IMR-90 (cell line): ENCODE measurements around the gene CHST14. TPM values are rescaled to one million over a fixed set of nuclear protein-coding genes. Genes with fewer than 3 reads are reported as not detected.

ENCODE experiments used
- ATAC-seq: fragments of 200-7000 bp; cut with Tn5 transposase; 2 replicates; pipeline ENCODE4 v1.9.1; 2020; ENCODE audit warnings: low read depth, mild to moderate bottlenecking, moderate library complexity
- BruUV-seq: library from RNA; stranded (reverse); fragments of 400-500 nt; replicated peaks from 2 replicates; lab custom pipeline; 2021; lab: Mats Ljungman, UMichigan
- CTCF ChIA-PET: fragments of 300-600 bp; formaldehyde crosslinking; extraction: SDS; loops from one replicate; lab custom pipeline; 2021; ENCODE audit warnings: antibody characterized with exemption; lab: Yijun Ruan, JAX
- POLR2A ChIA-PET: fragments of 300-600 bp; sonication (Branson Sonifier 250); formaldehyde crosslinking; loops from one replicate; lab custom pipeline; 2022; ENCODE audit warnings: antibody characterized with exemption; ENCODE audit not compliant: unreplicated experiment; lab: Charles Lee
- DNase-seq: peaks from one replicate; pipeline ENCODE4 v3.0.0; 2013
- H2AFZ ChIP-seq: replicated peaks from 2 replicates; pipeline ENCODE3; 2013; ENCODE audit warnings: low read length, mild to moderate bottlenecking; ENCODE audit not compliant: poor library complexity
- H2AK5ac ChIP-seq: 2 replicates; pipeline ENCODE4 v1.6.1; 2013; ENCODE audit warnings: low read depth, low read length, inconsistent platforms
- H2AK9ac ChIP-seq: replicated peaks from 2 replicates; pipeline ENCODE3; 2013; ENCODE audit warnings: mild to moderate bottlenecking, low read depth, low read length, moderate library complexity; ENCODE audit not compliant: poor library complexity
- H2BK120ac ChIP-seq: 2 replicates; pipeline ENCODE4 v1.6.1; 2013; ENCODE audit warnings: low read depth, low read length, inconsistent platforms
- H2BK15ac ChIP-seq: 3 replicates; pipeline ENCODE4 v1.6.1; 2013; ENCODE audit warnings: low read depth, low read length, inconsistent platforms
- H2BK20ac ChIP-seq: 2 replicates; pipeline ENCODE4 v1.6.1; 2013; ENCODE audit warnings: low read depth, mild to moderate bottlenecking, inconsistent platforms, low read length, moderate library complexity
- H2BK5ac ChIP-seq: 2 replicates; pipeline ENCODE4 v1.6.1; 2013; ENCODE audit warnings: mild to moderate bottlenecking, low read depth, low read length, inconsistent platforms; ENCODE audit not compliant: poor library complexity, severe bottlenecking
- H3K14ac ChIP-seq: replicated peaks from 2 replicates; pipeline ENCODE4 v1.6.1; 2013; ENCODE audit warnings: low read depth, low read length, inconsistent platforms
- H3K18ac ChIP-seq: 2 replicates; pipeline ENCODE4 v1.6.1; 2013; ENCODE audit warnings: low read depth, low read length, control low read depth
- H3K23ac ChIP-seq: 2 replicates; pipeline ENCODE4 v1.6.1; 2013; ENCODE audit warnings: low read depth, low read length, inconsistent platforms
- H3K27ac ChIP-seq: 2 replicates; pipeline ENCODE4 v1.5.1; 2013; ENCODE audit warnings: mild to moderate bottlenecking, control low read depth, low read length; ENCODE audit not compliant: insufficient read depth
- H3K27me3 ChIP-seq: 2 replicates; pipeline ENCODE4 v1.6.1; 2013; ENCODE audit warnings: low read length; ENCODE audit not compliant: control insufficient read depth, insufficient read depth
- H3K36me3 ChIP-seq: 2 replicates; pipeline ENCODE4 v1.6.1; 2013; ENCODE audit warnings: low read length, mixed read lengths; ENCODE audit not compliant: control insufficient read depth, insufficient read depth
- H3K4ac ChIP-seq: 2 replicates; pipeline ENCODE4 v1.6.1; 2013; ENCODE audit warnings: low read depth, low read length, inconsistent platforms
- H3K4me1 ChIP-seq: 2 replicates; pipeline ENCODE4 v1.6.1; 2013; ENCODE audit warnings: low read length, mixed read lengths; ENCODE audit not compliant: control insufficient read depth, insufficient read depth
- H3K4me2 ChIP-seq: 2 replicates; pipeline ENCODE4 v1.6.1; 2013; ENCODE audit warnings: low read depth, mild to moderate bottlenecking, control low read depth, low read length, moderate library complexity
- H3K4me3 ChIP-seq: 2 replicates; pipeline ENCODE4 v1.5.1; 2013; ENCODE audit warnings: low read depth, mild to moderate bottlenecking, control low read depth, low read length, moderate library complexity; ENCODE audit not compliant: insufficient read depth
- H3K56ac ChIP-seq: 2 replicates; pipeline ENCODE4 v1.6.1; 2013; ENCODE audit warnings: low read length, inconsistent platforms; ENCODE audit not compliant: insufficient read depth; ENCODE audit errors: extremely low read depth
- H3K79me1 ChIP-seq, 2 experiments: 2 replicates each; pipeline ENCODE4 v1.6.1; 2013; ENCODE audit warnings: low read length in 2 of 2, inconsistent platforms in 1 of 2, low read depth in 1 of 2
- H3K9ac ChIP-seq: 2 replicates; pipeline ENCODE4 v1.6.1; 2013; ENCODE audit warnings: low read depth, low read length, control low read depth
- H3K9me1 ChIP-seq: 2 replicates; pipeline ENCODE4 v1.6.1; 2013; ENCODE audit warnings: low read length, inconsistent platforms; ENCODE audit not compliant: insufficient read depth
- H3K9me3 ChIP-seq: 2 replicates; pipeline ENCODE4 v1.6.1; 2013; ENCODE audit warnings: low read length; ENCODE audit not compliant: control insufficient read depth, insufficient read depth
- H4K20me1 ChIP-seq: 2 replicates; pipeline ENCODE4 v1.6.1; 2013; ENCODE audit warnings: low read length, inconsistent platforms; ENCODE audit not compliant: insufficient read depth
- H4K5ac ChIP-seq: 2 replicates; pipeline ENCODE4 v1.6.1; 2013; ENCODE audit warnings: mild to moderate bottlenecking, low read depth, low read length, control low read depth
- H4K8ac ChIP-seq, 2 experiments: 2 replicates each; pipeline ENCODE4 v1.6.1; 2013; ENCODE audit warnings: low read depth in 2 of 2, low read length in 2 of 2, control low read depth in 1 of 2, inconsistent platforms in 1 of 2
- H4K91ac ChIP-seq: 2 replicates; pipeline ENCODE4 v1.6.1; 2013; ENCODE audit warnings: low read depth, low read length, inconsistent platforms; ENCODE audit not compliant: insufficient read depth
- CEBPB ChIP-seq: IDR thresholded peaks from 2 replicates; pipeline ENCODE4 v1.6.1; 2012; ENCODE audit warnings: low read depth, low read length, improper control_type of control experiment
- CHD1 ChIP-seq: IDR thresholded peaks from 2 replicates; pipeline ENCODE4 v1.6.1; 2012; ENCODE audit warnings: low read depth, low read length, improper control_type of control experiment
- MAZ ChIP-seq: IDR thresholded peaks from 2 replicates; pipeline ENCODE4 v1.6.1; 2012; ENCODE audit warnings: low read depth, mild to moderate bottlenecking, low read length, improper control_type of control experiment, moderate library complexity, borderline replicate concordance
- MXI1 ChIP-seq: IDR thresholded peaks from 2 replicates; pipeline ENCODE4 v1.6.1; 2012; ENCODE audit warnings: low read depth, mild to moderate bottlenecking, low read length, moderate library complexity, borderline replicate concordance
- NFE2L2 ChIP-seq: fragments of 150-350 bp; IDR thresholded peaks from 2 replicates; pipeline ENCODE4 v1.6.1; 2016; ENCODE audit warnings: low read depth, mild to moderate bottlenecking, low read length
- POLR2A ChIP-seq: IDR thresholded peaks from 2 replicates; pipeline ENCODE4 v1.6.1; 2012; ENCODE audit warnings: mild to moderate bottlenecking, low read depth, low read length
- RAD21 ChIP-seq: IDR thresholded peaks from 2 replicates; pipeline ENCODE4 v1.6.1; 2012; ENCODE audit warnings: low read length, improper control_type of control experiment
- RFX5 ChIP-seq: IDR thresholded peaks from 2 replicates; pipeline ENCODE4 v1.8.0; 2012; ENCODE audit warnings: low read depth, mild to moderate bottlenecking, low read length, moderate library complexity
- SMC3 ChIP-seq: fragments of 150-350 bp; IDR thresholded peaks from 2 replicates; pipeline ENCODE4 v1.6.1; 2016; ENCODE audit warnings: low read depth, mild to moderate bottlenecking, antibody characterized with exemption, low read length, moderate library complexity
- USF2 ChIP-seq: fragments of 150-350 bp; IDR thresholded peaks from 2 replicates; pipeline ENCODE4 v1.6.1; 2017; ENCODE audit warnings: mild to moderate bottlenecking, antibody characterized with exemption, low read length, low read depth
- WGBS, 2 experiments: methylation state at CpG; one replicate each; pipeline versions ENCODE4 v1.1.5 to v1.1.7; 2013; ENCODE audit warnings: missing lambda C conversion rate in 2 of 2; ENCODE audit not compliant: insufficient read length in 1 of 2; ENCODE audit errors: extremely low coverage in 2 of 2; 5-methylcytosine and 5-hydroxymethylcytosine counted together
- dilution Hi-C: fragments of 300-500 bp; cut with HindIII; formaldehyde crosslinking; loops from one replicate; pipeline ENCODE4 v1.14.3; 2018; ENCODE audit warnings: low sequenced_read_pairs; ENCODE audit not compliant: unreplicated experiment
- in situ Hi-C: fragments of 300-500 bp; cut with MboI; formaldehyde crosslinking; loops from 3 replicates; pipeline ENCODE4 v1.14.3; 2019; ENCODE audit warnings: low sequenced_read_pairs, inconsistent platforms, mixed read lengths
- intact Hi-C: fragments of 100-400 bp; cut with micrococcal nuclease; formaldehyde crosslinking; loops from 2 replicates; pipeline ENCODE4 v1.10.0; 2022
- polyA plus RNA-seq, 3 experiments: library from polyadenylated mRNA; depleted of rRNA; stranded (reverse); fragments of >200 nt; gene quantifications; 2 replicates each; pipeline ENCODE4 v1.2.3, GENCODE V29; 2012; ENCODE audit warnings: low replicate concordance in 1 of 3
- total RNA-seq: library from RNA; depleted of rRNA; stranded (reverse); fragments of >200 nt; gene quantifications from 2 replicates; pipeline ENCODE4 v1.2.3, GENCODE V29; 2012

CHST14 gene
- total and polyA plus RNA-seq, 2 of the 4 experiments (the other 2 are of a cell fraction), result 3.8 to 19.5 TPM

- Histone ChIP-seq H2AK9ac (no peak overlapping the region), H4K5ac (no peak overlapping the region), H4K8ac (no peak overlapping the region), H3K4me1 (peaks cover 12% of the 10 kb centered on the region), H2AK5ac (no peak overlapping the region), H2BK5ac (no peak overlapping the region), H3K9ac (no peak overlapping the region), H3K56ac (no peak overlapping the region), H3K23ac (no peak overlapping the region), H3K4me2 (no peak overlapping the region), H3K9me1 (peaks cover 16% of the 10 kb centered on the region), H3K4me3 (no peak overlapping the region), H3K27ac (no peak overlapping the region), H3K36me3 (peaks cover 33% of the 10 kb centered on the region), H3K9me3 (no peaks in the 10 kb centered on the region), H3K14ac (no peak overlapping the region), H4K91ac (no peak overlapping the region), H3K18ac (no peak overlapping the region), H4K20me1 (peaks cover 4% of the 10 kb centered on the region; the same call in 1 of the 2 replicates), H3K4ac (no peak overlapping the region), H2AFZ (no peak overlapping the region), H2BK15ac (no peak overlapping the region), H3K27me3 (no peaks in the 10 kb centered on the region), H2BK120ac (no peak overlapping the region), H2BK20ac (no peak overlapping the region), H3K79me1 (peaks cover 6 to 22% of the 10 kb centered on the region in 2 experiments; a peak in 3 of 4 replicates)
- TF ChIP-seq RFX5 (no peak), MAZ (no peak), POLR2A (no peak), NFE2L2 (no peak), MXI1 (no peak), USF2 (no peak), CHD1 (no peak), RAD21 (no peak), SMC3 (no peak), CEBPB (no peak)
- CTCF ChIA-PET, result no interaction called here
- WGBS, 2 experiments, result 100% methylated on average over 1 of the region's 4 CpGs; no CpG with 5 or more reads in 1 of the 2 experiments
- DNase-seq (no peak), ATAC-seq (no peak)
- POLR2A ChIA-PET, result no interaction called here
- no TSS peak for BruUV-seq
- in situ Hi-C loops, result no loop called here
- intact Hi-C loops, result no loop called here
- dilution Hi-C loops, result no loop called here
Observed at GRCh38 chr15:40468898-40469331, 1.9 kb upstream of the CHST14 start.
